Activated T-cell treated with anti-CD3 and anti-CD28 coated beads, Interleukin-2, amount 50 U/mL, for 48 hours (primary cell): Measurements from ENCODE around the gene CLRN2.
"Not testable (repeated sequence)": the region's sequence is repeated elsewhere in the genome, so short reads cannot be mapped to it uniquely, and the experiment has no call there.

ENCODE experiments used
- DNase-seq, 2 experiments: peaks; one replicate each; pipeline ENCODE4 v3.0.0-alpha.2; 2020

Gene CLRN2

GRCh38 chr4:17510582-17510981 lies 4.4 kb upstream of the CLRN2 start:
- DNase-seq = no peak

- DNase-seq = peak in 1 of 2 experiments; percentile 20
Measured at GRCh38 chr4:17511051-17511450, 3.9 kb upstream of the CLRN2 start.

GRCh38 chr4:17511509-17511949 lies 3.4 kb upstream of the CLRN2 start:
- DNase-seq = peak; percentile 75 to 76

GRCh38 chr4:17511950-17512795 lies 2.8 kb upstream of the CLRN2 start, which contains the start of gene QDPR:
QDPR (minus strand) TSS chr4:17512090; CDS start chr4:17512054, 36 bp downstream.
- DNase-seq = peak; percentile 84 to 89

- DNase-seq = no peak
Measured at GRCh38 chr4:17512973-17513665, 1.8 kb upstream of the CLRN2 start.

GRCh38 chr4:17515445-17516407 lies 761 bp downstream of the CLRN2 start:
- no peak for DNase-seq

- DNase-seq = no peak
Measured at GRCh38 chr4:17516980-17517379, 2.0 kb downstream of the CLRN2 start.

- DNase-seq = no peak
Measured at GRCh38 chr4:17517664-17518063, 2.7 kb downstream of the CLRN2 start.

- no peak for DNase-seq
Measured at GRCh38 chr4:17521595-17521994, 6.6 kb downstream of the CLRN2 start.

- no peak for DNase-seq
Measured at GRCh38 chr4:17523662-17524061, 8.7 kb downstream of the CLRN2 start.

GRCh38 chr4:17526695-17527477 lies 11.9 kb downstream of the CLRN2 start:
- DNase-seq = no peak

- no peak for DNase-seq
Measured at GRCh38 chr4:17528551-17529165, 13.7 kb downstream of the CLRN2 start.

- DNase-seq = no peak
Measured at GRCh38 chr4:17531538-17532285, 16.7 kb downstream of the CLRN2 start.

- no peak for DNase-seq
Measured at GRCh38 chr4:17534705-17535104, 19.7 kb downstream of the CLRN2 start.

GRCh38 chr4:17535242-17535641 lies 20.3 kb downstream of the CLRN2 start:
- no peak for DNase-seq

GRCh38 chr4:17535906-17536305 lies 20.9 kb downstream of the CLRN2 start:
- no peak for DNase-seq

GRCh38 chr4:17537060-17537459 lies 22.1 kb downstream of the CLRN2 start:
- not testable (repeated sequence) for DNase-seq

GRCh38 chr4:17544205-17544604 lies 29.2 kb downstream of the CLRN2 start:
- no peak for DNase-seq

GRCh38 chr4:17544831-17545234 lies 29.9 kb downstream of the CLRN2 start:
- no peak for DNase-seq

- no peak for DNase-seq
Measured at GRCh38 chr4:17545374-17546140, 30.6 kb downstream of the CLRN2 start.
